HG03521 (cell line): ENCODE results near the gene EPHX1.
"Not testable (repeated sequence)": the region's sequence is repeated elsewhere in the genome, so short reads cannot be mapped to it uniquely, and the experiment has no call there.

ENCODE experiments used
- ATAC-seq: cut with Tn5 transposase; IDR thresholded peaks from one replicate; pipeline ENCODE4 v1.9.1; 2021; ENCODE audit warnings: mild to moderate bottlenecking, moderate library complexity; ENCODE audit not compliant: unreplicated experiment

Gene EPHX1

DNA sequence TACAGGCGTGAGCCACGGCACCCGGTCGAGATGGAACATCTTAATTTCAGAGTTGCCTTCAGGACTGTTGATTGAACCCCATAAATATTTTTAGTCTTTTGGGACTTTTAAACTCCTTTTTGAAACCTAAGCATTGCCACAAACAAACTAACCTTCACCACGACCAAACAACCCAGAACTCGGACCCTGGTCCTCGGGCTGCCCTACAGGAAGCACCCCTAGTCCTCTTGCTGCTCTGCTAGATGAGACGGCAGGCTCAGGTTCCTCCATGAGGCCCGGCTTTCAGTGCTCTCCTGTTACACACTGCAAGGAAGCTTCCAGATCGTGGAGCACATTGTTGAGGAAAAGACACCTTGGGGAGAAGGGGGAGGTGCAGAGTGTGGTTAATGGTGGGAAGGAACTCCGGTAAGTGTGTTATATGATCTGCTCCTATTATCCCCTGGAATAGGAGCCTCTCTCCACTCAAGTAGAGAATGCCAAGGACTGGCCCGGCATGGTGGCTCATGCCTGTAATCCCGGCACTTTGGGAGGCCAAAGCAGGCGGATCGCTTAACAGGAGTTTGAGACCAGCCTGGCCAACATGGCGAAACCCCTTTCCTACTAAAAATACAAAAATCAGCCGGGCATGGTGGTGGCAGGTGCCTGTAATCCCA lies 5.7 kb downstream of the EPHX1 start:
- no peak for ATAC-seq

DNA sequence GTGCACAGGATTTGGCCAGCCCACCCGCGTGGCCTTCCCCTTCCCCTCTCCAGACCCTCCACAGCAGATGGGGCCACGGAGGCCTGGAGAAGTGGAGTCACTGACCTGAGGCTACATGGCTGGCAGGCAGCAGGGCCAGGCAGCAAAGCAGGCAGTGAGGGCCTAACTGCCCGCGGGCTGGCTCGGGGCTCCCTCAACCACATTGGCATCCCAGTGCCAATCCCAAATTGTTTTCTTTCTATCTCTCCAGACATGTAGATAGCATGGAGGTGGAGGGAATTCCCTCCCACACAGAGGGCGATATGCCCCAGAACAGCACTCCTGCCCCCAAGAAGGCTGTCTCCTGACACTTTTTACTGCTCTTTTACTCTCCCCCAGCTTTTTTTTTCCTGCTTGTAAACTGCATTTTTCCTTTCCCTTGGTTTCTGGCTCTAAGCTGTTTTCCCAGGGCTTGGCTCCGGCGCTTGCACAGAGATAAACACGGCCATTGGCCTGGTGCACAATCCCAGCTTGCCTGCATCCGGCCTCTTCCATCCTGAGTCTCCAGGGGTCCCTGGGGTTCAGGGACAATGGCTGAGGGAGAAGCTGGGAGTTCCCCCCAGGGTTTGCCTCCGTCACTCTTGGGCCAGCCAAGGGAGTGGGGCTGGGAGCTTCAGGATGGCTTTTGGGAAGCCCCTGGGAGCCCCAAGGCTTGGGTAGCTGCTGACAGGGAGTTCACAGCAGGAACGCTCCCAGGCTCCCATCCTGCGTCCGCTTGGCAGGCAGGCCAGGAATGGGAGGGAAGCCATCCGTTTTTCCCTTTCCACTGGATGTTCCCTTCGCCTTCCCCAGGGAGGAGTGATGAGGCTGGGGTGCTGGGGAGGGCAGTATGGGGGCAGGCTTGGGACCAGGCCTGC lies 7.0 kb downstream of the EPHX1 start:
- ATAC-seq, result no peak

DNA sequence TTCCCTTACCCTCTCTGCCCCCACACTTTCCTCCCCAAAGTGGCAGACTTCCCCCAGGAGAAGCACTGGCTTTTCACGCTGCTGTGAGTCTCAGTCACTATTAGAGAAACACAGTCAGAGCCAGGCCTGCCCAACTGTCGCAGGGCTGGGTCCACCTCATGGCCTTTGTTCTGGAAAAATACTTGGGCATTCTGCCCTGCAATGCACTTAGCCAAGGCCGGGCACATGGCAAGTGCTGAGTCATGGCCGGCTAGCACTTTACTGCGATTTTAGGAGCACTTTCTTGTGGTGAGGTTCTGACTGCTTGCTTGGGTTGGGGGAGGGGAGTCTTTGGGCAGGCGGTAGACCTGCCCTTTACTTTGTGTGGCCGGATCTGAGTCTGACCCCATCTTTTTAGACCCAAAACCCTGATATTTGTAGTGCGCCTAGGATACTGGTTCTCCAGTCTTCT lies 7.7 kb downstream of the EPHX1 start:
- no peak for ATAC-seq

- ATAC-seq, result no peak
Measured at GRCh38 chr1:225818229-225818628, 8.3 kb downstream of the EPHX1 start.

- no peak for ATAC-seq
Measured at GRCh38 chr1:225819346-225820192, 9.6 kb downstream of the EPHX1 start.

GRCh38 chr1:225820522-225821120 lies 10.7 kb downstream of the EPHX1 start:
- no peak for ATAC-seq

DNA sequence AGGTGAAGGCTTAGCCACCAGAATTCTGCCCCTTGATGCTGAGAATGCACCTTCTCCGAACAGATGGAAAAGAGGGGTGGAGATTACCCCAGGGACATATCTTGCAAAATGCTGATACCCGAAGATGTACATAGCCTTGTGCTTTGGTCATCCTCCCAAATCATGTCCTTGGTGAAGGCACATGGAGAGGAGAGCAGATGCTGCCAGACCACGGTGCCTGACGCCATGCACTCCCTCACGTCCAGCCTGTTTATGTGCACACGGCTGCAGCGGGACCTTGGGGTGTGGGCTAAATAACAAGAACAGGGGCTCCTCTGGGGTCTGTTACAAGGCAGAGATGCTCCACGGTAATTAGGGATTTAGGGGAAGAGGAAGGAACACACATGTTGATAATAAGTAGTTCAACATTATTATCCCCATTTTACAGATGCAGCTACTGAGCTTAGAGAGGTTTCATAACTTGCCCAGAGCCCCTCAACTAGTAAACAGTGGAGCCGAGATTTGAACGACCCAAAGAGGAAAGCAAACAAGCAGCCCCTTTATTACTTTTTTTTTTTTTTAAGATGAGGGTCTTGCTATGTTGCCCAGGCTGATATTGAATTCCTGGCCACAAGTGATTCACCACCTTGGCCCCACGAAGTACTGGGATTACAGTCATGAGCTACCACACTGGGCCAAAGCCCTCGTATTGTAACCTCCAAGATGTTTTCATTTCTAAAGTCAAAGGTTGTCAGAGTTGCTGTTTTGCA lies 12.9 kb downstream of the EPHX1 start:
- ATAC-seq, result no peak

- no peak for ATAC-seq
Measured at GRCh38 chr1:225823811-225824261, 13.9 kb downstream of the EPHX1 start.

- no peak for ATAC-seq
Measured at GRCh38 chr1:225824533-225824941, 14.6 kb downstream of the EPHX1 start.

GRCh38 chr1:225825078-225825477 lies 15.2 kb downstream of the EPHX1 start:
- ATAC-seq, result no peak

DNA sequence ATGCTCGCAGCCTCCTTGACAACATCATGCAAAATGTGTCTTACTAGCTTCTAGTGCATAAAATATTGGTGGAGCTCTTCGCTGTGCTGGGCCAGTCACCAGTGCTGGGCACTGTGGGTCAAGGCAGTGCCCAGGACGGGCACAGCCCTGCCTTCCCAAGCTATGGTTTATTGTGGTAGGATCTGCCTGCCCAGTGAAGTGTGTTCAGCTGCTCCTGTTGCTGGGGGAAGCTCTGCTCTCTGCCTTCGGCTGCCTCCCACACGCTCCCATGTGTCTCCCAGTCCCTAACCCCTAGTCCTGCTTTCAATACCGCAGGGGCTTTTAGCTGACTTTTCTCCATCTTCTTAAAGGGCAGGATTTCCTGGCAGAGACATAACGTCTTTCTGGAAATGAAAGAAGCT lies 15.7 kb downstream of the EPHX1 start:
- ATAC-seq, result no peak

GRCh38 chr1:225827076-225827475 lies 17.2 kb downstream of the EPHX1 start:
- ATAC-seq, result no peak

- no peak for ATAC-seq
Measured at GRCh38 chr1:225828706-225829345, 18.9 kb downstream of the EPHX1 start.

DNA sequence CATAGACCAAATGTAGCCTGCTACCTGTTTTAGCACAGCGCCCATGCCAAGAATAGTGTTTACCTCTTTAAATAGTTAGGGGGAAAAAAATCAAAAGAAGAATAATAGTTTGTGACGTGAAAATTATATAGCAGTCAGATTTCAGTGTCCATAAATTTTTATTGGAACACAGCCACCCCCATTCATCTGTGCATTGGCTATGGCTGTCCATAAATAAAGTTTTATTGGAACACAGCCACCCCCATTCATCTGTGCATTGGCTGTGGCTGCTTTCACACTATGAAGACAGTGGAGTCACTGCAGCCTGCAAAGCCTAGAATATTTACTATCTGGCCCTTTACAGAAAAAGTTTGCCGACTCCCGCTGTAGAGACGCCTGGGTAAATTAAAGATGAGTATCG lies 20.9 kb downstream of the EPHX1 start:
- ATAC-seq, result no peak

GRCh38 chr1:225834417-225835329 lies 24.7 kb downstream of the EPHX1 start:
- no peak for ATAC-seq

DNA sequence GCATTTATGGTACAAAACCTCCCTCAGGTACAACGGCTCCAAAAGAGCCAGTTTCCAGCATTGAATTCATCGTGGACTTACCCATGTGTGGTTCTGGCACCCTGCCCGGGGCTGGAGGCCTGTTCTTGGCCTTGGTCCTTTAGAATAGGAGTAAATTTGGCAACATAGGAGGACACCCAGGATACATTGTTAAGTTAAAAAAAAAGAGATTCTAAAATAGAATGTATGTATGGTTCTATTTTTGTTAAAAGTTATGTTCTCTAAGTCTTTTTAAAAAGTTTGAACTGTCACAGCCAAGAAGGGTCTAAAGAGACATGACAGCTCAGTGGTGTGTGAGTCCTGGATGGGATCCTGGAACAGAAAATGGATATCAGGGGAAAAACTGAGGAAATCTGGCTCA lies 25.9 kb downstream of the EPHX1 start:
- no peak for ATAC-seq

GRCh38 chr1:225836296-225836695 lies 26.4 kb downstream of the EPHX1 start:
- not testable (repeated sequence) for ATAC-seq

DNA sequence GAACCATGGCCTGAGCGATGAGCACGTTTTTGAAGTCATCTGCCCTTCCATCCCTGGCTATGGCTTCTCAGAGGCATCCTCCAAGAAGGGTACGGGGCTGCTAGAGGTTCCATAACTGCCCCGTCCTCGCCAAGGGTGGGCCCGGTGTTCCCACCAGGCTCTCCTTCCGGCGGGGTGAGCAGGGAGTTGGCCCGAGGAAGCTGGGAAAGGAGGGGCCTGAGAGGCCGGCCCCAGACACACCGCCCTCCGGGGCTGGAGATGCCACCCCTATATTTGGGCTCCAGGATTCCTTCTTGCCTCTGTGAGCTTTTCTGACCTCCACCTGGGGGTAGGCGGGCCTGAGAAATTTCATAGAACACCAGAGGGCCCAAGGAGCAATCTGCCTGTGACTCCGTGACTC lies 28.9 kb downstream of the EPHX1 start:
- no peak for ATAC-seq

GRCh38 chr1:225840223-225840610 lies 30.3 kb downstream of the EPHX1 start:
- ATAC-seq, result no peak
